Caco-2 (cell line): ENCODE measurements around the gene PUSL1. TPM values are rescaled to one million over a fixed set of nuclear protein-coding genes. Genes with fewer than 3 reads are reported as not detected.

Experiments used
- BruUV-seq: library from RNA; stranded (reverse); fragments of 400-500 nt; replicated peaks from 2 replicates; lab custom pipeline; 2021; lab: Mats Ljungman, UMichigan
- CTCF ChIA-PET: fragments of 300-600 bp; sonication (Branson Sonifier 250); formaldehyde crosslinking; loops from one replicate; lab custom pipeline; 2022; ENCODE audit warnings: antibody characterized with exemption; lab: Charles Lee
- POLR2A ChIA-PET: fragments of 300-600 bp; sonication (Branson Sonifier 250); formaldehyde crosslinking; loops from one replicate; lab custom pipeline; 2022; ENCODE audit warnings: antibody characterized with exemption; lab: Charles Lee
- DNase-seq, 2 experiments: peaks; one replicate each; pipeline versions ENCODE4 v3.0.0 to v3.0.0-alpha.2; 2020 to 2022
- H3K27me3 ChIP-seq: replicated peaks from 2 replicates; pipeline ENCODE4 v1.6.0; 2011; ENCODE audit warnings: low read length; ENCODE audit not compliant: control insufficient read depth, insufficient read depth
- H3K36me3 ChIP-seq: 2 replicates; pipeline ENCODE4 v1.5.1; 2011; ENCODE audit warnings: low read length; ENCODE audit not compliant: control insufficient read depth, insufficient read depth
- H3K4me1 ChIP-seq: fragments of 250-450 bp; sonication (Bioruptor Pico); 2 replicates; pipeline ENCODE4 v1.5.1; 2020; ENCODE audit warnings: mild to moderate bottlenecking
- H3K4me3 ChIP-seq: 2 replicates; pipeline ENCODE4 v1.5.1; 2011; ENCODE audit warnings: low read depth, mild to moderate bottlenecking, control low read depth, low read length
- H3K9me3 ChIP-seq: fragments of 250-450 bp; sonication (Bioruptor Pico); 2 replicates; pipeline ENCODE4 v1.5.1; 2020; ENCODE audit warnings: mild to moderate bottlenecking, moderate library complexity
- H3K27ac Mint-ChIP-seq: one replicate; pipeline ENCODE4 v1.8.0; 2022; ENCODE audit warnings: mixed read lengths; ENCODE audit not compliant: unreplicated experiment
- H3K27me3 Mint-ChIP-seq: one replicate; pipeline ENCODE4 v1.8.0; 2022; ENCODE audit warnings: mixed read lengths; ENCODE audit not compliant: insufficient read depth, unreplicated experiment
- H3K36me3 Mint-ChIP-seq: one replicate; pipeline ENCODE4 v1.8.0; 2022; ENCODE audit warnings: mild to moderate bottlenecking, mixed read lengths; ENCODE audit not compliant: insufficient read depth, unreplicated experiment
- H3K4me1 Mint-ChIP-seq: one replicate; pipeline ENCODE4 v1.8.0; 2022; ENCODE audit warnings: low read depth, mixed read lengths; ENCODE audit not compliant: unreplicated experiment
- H3K4me3 Mint-ChIP-seq: one replicate; pipeline ENCODE4 v1.8.0; 2022; ENCODE audit warnings: mild to moderate bottlenecking, moderate library complexity, mixed read lengths; ENCODE audit not compliant: unreplicated experiment
- H3K9me3 Mint-ChIP-seq: one replicate; pipeline ENCODE4 v1.8.0; 2022; ENCODE audit warnings: mixed read lengths; ENCODE audit not compliant: unreplicated experiment
- CTCF ChIP-seq, 2 experiments: fragments of 200-600 bp in 1 of 2; IDR thresholded peaks; 1 replicate in 1 of 2; 2 replicates in 1 of 2; pipeline versions ENCODE4 v1.5.1 to v1.8.0; 2011 to 2022; ENCODE audit warnings: antibody characterized with exemption in 1 of 2, control low read depth in 1 of 2, inconsistent platforms in 1 of 2, low read depth in 1 of 2, low read length in 1 of 2, mild to moderate bottlenecking in 1 of 2, moderate library complexity in 1 of 2; ENCODE audit not compliant: insufficient read depth in 1 of 2, severe bottlenecking in 1 of 2, unreplicated experiment in 1 of 2
- intact Hi-C: fragments of 100-400 bp; cut with micrococcal nuclease; formaldehyde crosslinking; loops from one replicate; pipeline ENCODE4 v1.10.0; 2022; ENCODE audit not compliant: unreplicated experiment
- total RNA-seq: library from RNA; stranded (reverse); gene quantifications from 2 replicates; pipeline ENCODE4 v1.2.3, GENCODE V29; 2022

The PUSL1 gene
- total RNA-seq, 1 experiment from 2014 or later: 43.8 TPM

GRCh38 chr1:1285611-1286311 lies 22.6 kb upstream of the PUSL1 start:
- Mint-ChIP-seq H3K27ac (no peak overlapping the region), H3K4me3 (no peak overlapping the region), H3K36me3 (peaks cover 9% of the 10 kb centered on the region), H3K4me1 (no peaks in the 10 kb centered on the region), H3K9me3 (peaks cover 8% of the 10 kb centered on the region), H3K27me3 (peaks cover 3% of the 10 kb centered on the region)
- H3K9me3 ChIP-seq: no peaks in the 10 kb centered on the region
- CTCF ChIA-PET: no interaction called here
- POLR2A ChIA-PET: no interaction called here
- no peak overlapping the region for H3K4me3 ChIP-seq
- no peaks in the 10 kb centered on the region for H3K4me1 ChIP-seq
- intact Hi-C loops: no loop called here
- BruUV-seq: no TSS peak
- H3K27me3 ChIP-seq: no peaks in the 10 kb centered on the region
- no peaks in the 10 kb centered on the region for H3K36me3 ChIP-seq
- no peak for TF ChIP-seq CTCF (IDR thresholded peaks at IDR 0.05; ENCODE audit: insufficient read depth in 1 of 2, low read depth in 1 of 2, low read length in 1 of 2, severe bottlenecking in 1 of 2, unreplicated experiment in 1 of 2)
- DNase-seq: no peak

DNA sequence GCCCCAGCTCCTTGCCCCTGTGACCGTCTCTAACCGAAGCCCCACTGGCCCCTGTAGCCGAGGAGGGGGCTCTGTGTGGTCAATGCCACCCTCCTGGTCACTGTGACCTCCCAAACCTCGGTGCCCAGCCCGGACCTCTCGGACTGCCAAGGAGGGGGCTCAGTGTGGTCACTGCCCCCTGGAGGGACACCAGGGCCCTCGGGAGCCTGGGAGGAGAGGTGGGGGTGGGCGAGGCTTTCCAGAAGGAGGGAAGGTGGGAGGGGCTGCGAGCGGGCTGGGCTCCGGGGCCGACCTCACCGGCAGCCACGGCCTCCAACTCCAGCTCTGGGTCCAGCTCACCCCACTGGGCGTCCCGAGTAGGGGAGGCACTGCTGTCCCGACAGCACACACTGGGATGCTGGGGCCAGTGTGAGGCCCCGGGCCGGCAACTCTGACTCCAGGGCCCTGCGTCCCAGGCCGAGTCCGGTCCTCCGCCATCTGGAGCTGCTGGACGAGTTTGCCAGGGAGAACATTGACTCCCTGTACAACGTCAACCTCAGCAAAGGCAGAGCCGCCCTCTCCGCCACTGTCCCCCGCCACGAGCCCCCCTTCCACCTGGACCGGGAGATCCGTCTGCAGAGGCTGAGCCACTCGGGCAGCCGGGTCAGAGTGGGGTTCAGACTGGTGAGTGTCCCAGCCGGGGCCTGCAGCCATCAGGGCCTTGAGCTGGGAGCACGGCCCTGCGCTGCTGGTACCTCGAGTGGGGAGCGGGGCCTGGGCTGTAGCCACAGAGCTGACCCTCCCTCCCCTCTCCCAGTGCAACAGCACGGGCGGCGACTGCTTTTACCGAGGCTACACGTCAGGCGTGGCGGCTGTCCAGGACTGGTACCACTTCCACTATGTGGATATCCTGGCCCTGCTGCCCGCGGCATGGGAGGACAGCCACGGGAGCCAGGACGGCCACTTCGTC lies 21.8 kb upstream of the PUSL1 start:
- no peaks in the 10 kb centered on the region for H3K4me1 Mint-ChIP-seq
- Histone ChIP-seq H3K36me3 (no peaks in the 10 kb centered on the region), H3K27me3 (no peaks in the 10 kb centered on the region), H3K4me1 (no peaks in the 10 kb centered on the region; the same call in 1 of the 2 replicates), H3K4me3 (no peak overlapping the region), H3K9me3 (no peaks in the 10 kb centered on the region)
- ChIA-PET CTCF (no interaction called here), POLR2A (no interaction called here)
- H3K36me3 Mint-ChIP-seq: peaks cover 9% of the 10 kb centered on the region
- BruUV-seq: no TSS peak
- no peak overlapping the region for H3K27ac Mint-ChIP-seq
- H3K27me3 Mint-ChIP-seq: peaks cover 3% of the 10 kb centered on the region
- intact Hi-C loops: no loop called here
- H3K4me3 Mint-ChIP-seq: no peak overlapping the region
- peaks cover 8% of the 10 kb centered on the region for H3K9me3 Mint-ChIP-seq
- no peak for TF ChIP-seq CTCF (IDR thresholded peaks at IDR 0.05; ENCODE audit: insufficient read depth in 1 of 2, low read depth in 1 of 2, low read length in 1 of 2, severe bottlenecking in 1 of 2, unreplicated experiment in 1 of 2)
- DNase-seq: no peak

DNA sequence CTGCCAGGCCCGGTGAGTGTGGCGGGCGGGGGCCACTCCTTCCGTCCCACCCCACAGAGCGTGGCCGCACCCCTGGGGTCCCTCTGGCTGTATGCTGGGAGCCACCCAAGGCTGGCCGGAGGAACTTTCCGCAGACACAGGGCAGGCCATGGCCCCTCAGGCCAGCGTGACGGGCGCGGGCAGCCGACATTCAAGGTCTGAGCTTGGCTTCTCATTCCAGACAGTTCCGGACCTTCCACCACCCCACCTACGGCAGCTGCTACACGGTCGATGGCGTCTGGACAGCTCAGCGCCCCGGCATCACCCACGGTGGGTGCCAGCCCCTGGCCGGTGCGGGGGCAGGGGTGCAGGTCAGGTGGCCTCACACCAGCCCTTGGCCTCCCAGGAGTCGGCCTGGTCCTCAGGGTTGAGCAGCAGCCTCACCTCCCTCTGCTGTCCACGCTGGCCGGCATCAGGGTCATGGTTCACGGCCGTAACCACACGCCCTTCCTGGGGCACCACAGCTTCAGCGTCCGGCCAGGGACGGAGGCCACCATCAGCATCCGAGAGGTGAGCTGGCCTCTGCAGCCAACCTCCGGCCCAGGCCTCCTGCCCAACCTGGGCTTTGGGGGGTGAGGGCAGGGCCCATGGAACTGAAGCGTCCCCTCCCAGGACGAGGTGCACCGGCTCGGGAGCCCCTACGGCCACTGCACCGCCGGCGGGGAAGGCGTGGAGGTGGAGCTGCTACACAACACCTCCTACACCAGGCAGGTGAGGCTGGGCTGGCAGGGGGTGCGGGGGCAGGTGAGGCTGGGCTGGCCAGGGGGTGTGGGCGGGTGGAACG lies 20.9 kb upstream of the PUSL1 start:
- no peak for TF ChIP-seq CTCF (IDR thresholded peaks at IDR 0.05; ENCODE audit: insufficient read depth in 1 of 2, low read depth in 1 of 2, low read length in 1 of 2, severe bottlenecking in 1 of 2, unreplicated experiment in 1 of 2)
- H3K27me3 ChIP-seq: no peaks in the 10 kb centered on the region
- H3K4me1 Mint-ChIP-seq: no peaks in the 10 kb centered on the region
- H3K36me3 ChIP-seq: no peaks in the 10 kb centered on the region
- no peak overlapping the region for H3K4me3 Mint-ChIP-seq
- CTCF ChIA-PET: interaction anchor here (0.6 kb wide), 1 partner anchor 171 kb away, joined by 4 read pairs; no protein-coding TSS in a partner anchor
- peaks cover 14% of the 10 kb centered on the region for H3K36me3 Mint-ChIP-seq
- no peak for DNase-seq
- intact Hi-C loops: no loop called here
- H3K9me3 Mint-ChIP-seq: peaks cover 8% of the 10 kb centered on the region
- no peak overlapping the region for H3K27ac Mint-ChIP-seq
- no peaks in the 10 kb centered on the region; the same call in 1 of the 2 replicates for H3K4me1 ChIP-seq
- BruUV-seq: no TSS peak
- H3K27me3 Mint-ChIP-seq: peaks cover 3% of the 10 kb centered on the region
- H3K4me3 ChIP-seq: no peak overlapping the region
- POLR2A ChIA-PET: no interaction called here
- H3K9me3 ChIP-seq: no peaks in the 10 kb centered on the region
